IMR-90 (cell line): ENCODE measurements around the gene PANK4.
"Not testable (repeated sequence)": the region's sequence is repeated elsewhere in the genome, so short reads cannot be mapped to it uniquely, and the experiment has no call there.

ENCODE experiments used
- CEBPB ChIP-seq: IDR thresholded peaks from 2 replicates; pipeline ENCODE4 v1.6.1; 2012; ENCODE audit warnings: low read depth, low read length, improper control_type of control experiment
- CHD1 ChIP-seq: IDR thresholded peaks from 2 replicates; pipeline ENCODE4 v1.6.1; 2012; ENCODE audit warnings: low read depth, low read length, improper control_type of control experiment
- CTCF ChIP-seq: conservative IDR thresholded peaks from 2 replicates; pipeline ENCODE4 v1.5.1; 2012; ENCODE audit warnings: mild to moderate bottlenecking, low read depth, low read length, improper control_type of control experiment
- FOS ChIP-seq: fragments of 150-350 bp; IDR thresholded peaks from 2 replicates; pipeline ENCODE4 v1.6.1; 2016; ENCODE audit warnings: low read depth, low read length
- MAFK ChIP-seq: IDR thresholded peaks from 2 replicates; pipeline ENCODE4 v1.6.1; 2012; ENCODE audit warnings: low read depth, low read length, improper control_type of control experiment
- MAZ ChIP-seq: IDR thresholded peaks from 2 replicates; pipeline ENCODE4 v1.6.1; 2012; ENCODE audit warnings: low read depth, mild to moderate bottlenecking, low read length, improper control_type of control experiment, moderate library complexity, borderline replicate concordance
- MXI1 ChIP-seq: IDR thresholded peaks from 2 replicates; pipeline ENCODE4 v1.6.1; 2012; ENCODE audit warnings: low read depth, mild to moderate bottlenecking, low read length, moderate library complexity, borderline replicate concordance
- NFE2L2 ChIP-seq: fragments of 150-350 bp; IDR thresholded peaks from 2 replicates; pipeline ENCODE4 v1.6.1; 2016; ENCODE audit warnings: low read depth, mild to moderate bottlenecking, low read length
- POLR2A ChIP-seq: IDR thresholded peaks from 2 replicates; pipeline ENCODE4 v1.6.1; 2012; ENCODE audit warnings: mild to moderate bottlenecking, low read depth, low read length
- RAD21 ChIP-seq: IDR thresholded peaks from 2 replicates; pipeline ENCODE4 v1.6.1; 2012; ENCODE audit warnings: low read length, improper control_type of control experiment
- RCOR1 ChIP-seq: IDR thresholded peaks from 2 replicates; pipeline ENCODE4 v1.6.1; 2012; ENCODE audit warnings: mild to moderate bottlenecking, low read length, improper control_type of control experiment; ENCODE audit not compliant: insufficient replicate concordance
- RFX5 ChIP-seq: IDR thresholded peaks from 2 replicates; pipeline ENCODE4 v1.8.0; 2012; ENCODE audit warnings: low read depth, mild to moderate bottlenecking, low read length, moderate library complexity
- SMC3 ChIP-seq: fragments of 150-350 bp; IDR thresholded peaks from 2 replicates; pipeline ENCODE4 v1.6.1; 2016; ENCODE audit warnings: low read depth, mild to moderate bottlenecking, antibody characterized with exemption, low read length, moderate library complexity
- USF2 ChIP-seq: fragments of 150-350 bp; IDR thresholded peaks from 2 replicates; pipeline ENCODE4 v1.6.1; 2017; ENCODE audit warnings: mild to moderate bottlenecking, antibody characterized with exemption, low read length, low read depth

- TF ChIP-seq POLR2A, CTCF, RFX5, RAD21, MXI1, CEBPB, RCOR1, FOS, MAZ, CHD1, SMC3, USF2, NFE2L2, MAFK: not testable (repeated sequence)
Measured at GRCh38 chr1:2459102-2459753, 67.2 kb downstream of the PANK4 start.
